SK-N-SH (cell line): ENCODE data around the gene SPOP. TPM values are rescaled to one million over a fixed set of nuclear protein-coding genes. Genes with fewer than 3 reads are reported as not detected.

Source experiments
- CTCF ChIA-PET: fragments of 300-600, 350-600 bp; formaldehyde crosslinking; extraction: SDS; loops from one replicate; lab custom pipeline; 2021; lab: Yijun Ruan, JAX
- POLR2A ChIA-PET: fragments of 350-600 bp; sonication (Branson Sonifier 250); formaldehyde crosslinking; extraction: SDS; loops from one replicate; lab custom pipeline; 2020; ENCODE audit warnings: antibody characterized with exemption, inconsistent platforms; lab: Yijun Ruan, JAX
- DNase-seq: peaks from one replicate; pipeline ENCODE4 v3.0.0; 2012
- H2AFZ ChIP-seq: fragments of 200-600 bp; sonication (generic); 2 replicates; pipeline ENCODE4 v1.8.1; 2016; ENCODE audit warnings: antibody characterized with exemption, mild to moderate bottlenecking, low read depth
- H3F3A ChIP-seq: fragments of 200-600 bp; sonication (generic); replicated peaks from 2 replicates; pipeline ENCODE3; 2016; ENCODE audit warnings: antibody characterized with exemption, mild to moderate bottlenecking; ENCODE audit not compliant: insufficient read depth
- H3K27ac ChIP-seq, 2 experiments: fragments of 200-500 bp in 1 of 2; fragments of 200-600 bp in 1 of 2; sonication (Bioruptor generic) in 1 of 2; sonication (generic), shearing (Covaris generic) in 1 of 2; 2 replicates each; pipeline versions ENCODE4 v1.5.1 to v1.6.1; 2014 to 2016; ENCODE audit warnings: low read depth in 2 of 2, inconsistent platforms in 1 of 2, low read length in 1 of 2, mild to moderate bottlenecking in 1 of 2, mixed read lengths in 1 of 2
- H3K27me3 ChIP-seq: fragments of 200-600 bp; sonication (generic), shearing (Covaris generic); 2 replicates; pipeline ENCODE4 v1.6.1; 2016; ENCODE audit warnings: mixed run types; ENCODE audit not compliant: insufficient read depth
- H3K36me3 ChIP-seq, 2 experiments: fragments of 200-500 bp in 1 of 2; fragments of 200-600 bp in 1 of 2; sonication (Bioruptor generic) in 1 of 2; sonication (generic) in 1 of 2; replicated peaks in 1 of 2; 2 replicates each; pipeline versions ENCODE3 to v1.5.1; 2014 to 2016; ENCODE audit warnings: low read length in 1 of 2, mild to moderate bottlenecking in 1 of 2; ENCODE audit not compliant: insufficient read depth in 2 of 2, control insufficient read depth in 1 of 2
- H3K4me1 ChIP-seq, 2 experiments: fragments of 200-500 bp in 1 of 2; fragments of 200-600 bp in 1 of 2; sonication (Bioruptor generic) in 1 of 2; sonication (generic), shearing (Covaris generic) in 1 of 2; 2 replicates each; pipeline versions ENCODE4 v1.5.1 to v1.6.1; 2014 to 2016; ENCODE audit warnings: low read depth in 1 of 2, low read length in 1 of 2, mixed run types in 1 of 2; ENCODE audit not compliant: insufficient read depth in 2 of 2, control insufficient read depth in 1 of 2
- H3K4me2 ChIP-seq: fragments of 200-600 bp; sonication (generic), shearing (Covaris generic); 2 replicates; pipeline ENCODE4 v1.6.1; 2017; ENCODE audit warnings: mixed run types
- H3K4me3 ChIP-seq, 2 experiments: fragments of 200-500 bp in 1 of 2; fragments of 200-600 bp in 1 of 2; sonication (Bioruptor generic) in 1 of 2; sonication (generic), shearing (Covaris generic) in 1 of 2; 2 replicates each; pipeline versions ENCODE4 v1.5.1 to v1.8.1; 2014 to 2016; ENCODE audit warnings: low read depth in 2 of 2, inconsistent platforms in 1 of 2, low read length in 1 of 2, mild to moderate bottlenecking in 1 of 2, mixed read lengths in 1 of 2, moderate library complexity in 1 of 2
- H3K79me2 ChIP-seq: fragments of 200-600 bp; sonication (generic); 2 replicates; pipeline ENCODE4 v1.8.1; 2017; ENCODE audit warnings: mild to moderate bottlenecking; ENCODE audit not compliant: insufficient read depth
- H3K9ac ChIP-seq: fragments of 200-600 bp; sonication (generic); 2 replicates; pipeline ENCODE4 v1.6.1; 2017; ENCODE audit warnings: mixed run types
- H3K9me2 ChIP-seq: fragments of 200-600 bp; sonication (generic); 2 replicates; pipeline ENCODE4 v1.6.1; 2017; ENCODE audit warnings: mixed run types
- H3K9me3 ChIP-seq: fragments of 200-600 bp; sonication (generic); 2 replicates; pipeline ENCODE4 v1.6.1; 2017; ENCODE audit warnings: mixed run types, mild to moderate bottlenecking, moderate library complexity
- H4K20me1 ChIP-seq: fragments of 200-600 bp; sonication (generic); 2 replicates; pipeline ENCODE4 v1.6.1; 2017; ENCODE audit warnings: mild to moderate bottlenecking, mixed run types; ENCODE audit not compliant: insufficient read depth
- CTCF ChIP-seq: fragments of 200-600 bp; sonication (generic); IDR thresholded peaks from 2 replicates; pipeline ENCODE4 v1.6.1; 2017; ENCODE audit warnings: antibody characterized with exemption, mild to moderate bottlenecking, moderate library complexity
- FOSL2 ChIP-seq: IDR thresholded peaks from 2 replicates; pipeline ENCODE4 v1.4.0; 2012; ENCODE audit warnings: low read depth, mild to moderate bottlenecking, moderate library complexity, borderline replicate concordance
- FOXJ3 ChIP-seq: sonication (generic); formaldehyde crosslinking; IDR thresholded peaks from 2 replicates; pipeline ENCODE4 v1.5.1; 2020; ENCODE audit warnings: mild to moderate bottlenecking, missing genetic modification reagents
- FOXM1 ChIP-seq: IDR thresholded peaks from 2 replicates; pipeline ENCODE4 v1.4.0; 2012; ENCODE audit warnings: low read depth, mild to moderate bottlenecking
- GATA2 ChIP-seq: sonication (generic); formaldehyde crosslinking; IDR thresholded peaks from 2 replicates; pipeline ENCODE4 v1.5.0; 2020; ENCODE audit warnings: mild to moderate bottlenecking, missing genetic modification reagents
- MXI1 ChIP-seq: IDR thresholded peaks from 2 replicates; pipeline ENCODE4 v1.6.1; 2012; ENCODE audit warnings: mild to moderate bottlenecking, low read depth, low read length, improper control_type of control experiment
- NRF1 ChIP-seq: IDR thresholded peaks from 2 replicates; pipeline ENCODE4 v1.6.1; 2012; ENCODE audit warnings: low read depth, mild to moderate bottlenecking, low read length
- RAD21 ChIP-seq: IDR thresholded peaks from 2 replicates; pipeline ENCODE4 v1.6.1; 2012; ENCODE audit warnings: mild to moderate bottlenecking, low read length
- RXRA ChIP-seq: IDR thresholded peaks from 2 replicates; pipeline ENCODE4 v1.4.0; 2012; ENCODE audit warnings: low read depth, mild to moderate bottlenecking, borderline replicate concordance
- USF2 ChIP-seq: fragments of 150-350 bp; IDR thresholded peaks from 2 replicates; pipeline ENCODE4 v1.6.1; 2017; ENCODE audit warnings: antibody characterized with exemption, low read length, low read depth, borderline replicate concordance
- YY1 ChIP-seq: IDR thresholded peaks from 2 replicates; pipeline ENCODE4 v1.4.0; 2012; ENCODE audit warnings: low read depth, mild to moderate bottlenecking
- WGBS: methylation state at CpG from one replicate; pipeline ENCODE4 v1.1.6; 2017; ENCODE audit warnings: low lambda C conversion rate; 5-methylcytosine and 5-hydroxymethylcytosine counted together
- polyA plus RNA-seq, 3 experiments: library from polyadenylated mRNA; depleted of rRNA; stranded (reverse); fragments of >200 nt; gene quantifications; 2 replicates each; pipeline ENCODE4 v1.2.3, GENCODE V29; 2012
- TF ChIP-seq, protein P1 (sequence below): IDR thresholded peaks from 2 replicates; pipeline ENCODE4 v1.6.1; 2012; ENCODE audit warnings: mild to moderate bottlenecking, low read depth, low read length, moderate library complexity
- TF ChIP-seq, protein P2 (sequence below): IDR thresholded peaks from 2 replicates; pipeline ENCODE4 v1.4.0; 2012; ENCODE audit warnings: low read depth, borderline replicate concordance
- TF ChIP-seq, protein P3 (sequence below): IDR thresholded peaks from 2 replicates; pipeline ENCODE4; 2012

The SPOP gene
- polyA plus RNA-seq, 1 of the 3 experiments (the other 2 are of a cell fraction), result 54.0 TPM

GRCh38 chr17:49578952-49579500 is 98.9 kb downstream of the SPOP start:
- WGBS, result 86% methylated on average over 16 of the region's 17 CpGs
- ChIA-PET CTCF (interaction anchor here (0.7 to 48.9 kb wide), 4 partner anchors 9 to 115 kb away, joined by 3 to 2107 read pairs (median 33); partner anchors contain the start of genes SLC35B1 and SPOP), POLR2A (no interaction called here)

More at GRCh38 chr17:49578952-49579500, 98.9 kb downstream of the SPOP start:
- no peaks in the 10 kb centered on the region for H4K20me1 ChIP-seq
- H3K9me2 ChIP-seq, result no peaks in the 10 kb centered on the region
- peaks cover 9 to 20% of the 10 kb centered on the region in 2 experiments; a peak in 2 of 4 replicates for H3K4me1 ChIP-seq
- TF ChIP-seq, protein P1, sequence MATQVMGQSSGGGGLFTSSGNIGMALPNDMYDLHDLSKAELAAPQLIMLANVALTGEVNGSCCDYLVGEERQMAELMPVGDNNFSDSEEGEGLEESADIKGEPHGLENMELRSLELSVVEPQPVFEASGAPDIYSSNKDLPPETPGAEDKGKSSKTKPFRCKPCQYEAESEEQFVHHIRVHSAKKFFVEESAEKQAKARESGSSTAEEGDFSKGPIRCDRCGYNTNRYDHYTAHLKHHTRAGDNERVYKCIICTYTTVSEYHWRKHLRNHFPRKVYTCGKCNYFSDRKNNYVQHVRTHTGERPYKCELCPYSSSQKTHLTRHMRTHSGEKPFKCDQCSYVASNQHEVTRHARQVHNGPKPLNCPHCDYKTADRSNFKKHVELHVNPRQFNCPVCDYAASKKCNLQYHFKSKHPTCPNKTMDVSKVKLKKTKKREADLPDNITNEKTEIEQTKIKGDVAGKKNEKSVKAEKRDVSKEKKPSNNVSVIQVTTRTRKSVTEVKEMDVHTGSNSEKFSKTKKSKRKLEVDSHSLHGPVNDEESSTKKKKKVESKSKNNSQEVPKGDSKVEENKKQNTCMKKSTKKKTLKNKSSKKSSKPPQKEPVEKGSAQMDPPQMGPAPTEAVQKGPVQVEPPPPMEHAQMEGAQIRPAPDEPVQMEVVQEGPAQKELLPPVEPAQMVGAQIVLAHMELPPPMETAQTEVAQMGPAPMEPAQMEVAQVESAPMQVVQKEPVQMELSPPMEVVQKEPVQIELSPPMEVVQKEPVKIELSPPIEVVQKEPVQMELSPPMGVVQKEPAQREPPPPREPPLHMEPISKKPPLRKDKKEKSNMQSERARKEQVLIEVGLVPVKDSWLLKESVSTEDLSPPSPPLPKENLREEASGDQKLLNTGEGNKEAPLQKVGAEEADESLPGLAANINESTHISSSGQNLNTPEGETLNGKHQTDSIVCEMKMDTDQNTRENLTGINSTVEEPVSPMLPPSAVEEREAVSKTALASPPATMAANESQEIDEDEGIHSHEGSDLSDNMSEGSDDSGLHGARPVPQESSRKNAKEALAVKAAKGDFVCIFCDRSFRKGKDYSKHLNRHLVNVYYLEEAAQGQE, result no peak
- TF ChIP-seq, protein P2, sequence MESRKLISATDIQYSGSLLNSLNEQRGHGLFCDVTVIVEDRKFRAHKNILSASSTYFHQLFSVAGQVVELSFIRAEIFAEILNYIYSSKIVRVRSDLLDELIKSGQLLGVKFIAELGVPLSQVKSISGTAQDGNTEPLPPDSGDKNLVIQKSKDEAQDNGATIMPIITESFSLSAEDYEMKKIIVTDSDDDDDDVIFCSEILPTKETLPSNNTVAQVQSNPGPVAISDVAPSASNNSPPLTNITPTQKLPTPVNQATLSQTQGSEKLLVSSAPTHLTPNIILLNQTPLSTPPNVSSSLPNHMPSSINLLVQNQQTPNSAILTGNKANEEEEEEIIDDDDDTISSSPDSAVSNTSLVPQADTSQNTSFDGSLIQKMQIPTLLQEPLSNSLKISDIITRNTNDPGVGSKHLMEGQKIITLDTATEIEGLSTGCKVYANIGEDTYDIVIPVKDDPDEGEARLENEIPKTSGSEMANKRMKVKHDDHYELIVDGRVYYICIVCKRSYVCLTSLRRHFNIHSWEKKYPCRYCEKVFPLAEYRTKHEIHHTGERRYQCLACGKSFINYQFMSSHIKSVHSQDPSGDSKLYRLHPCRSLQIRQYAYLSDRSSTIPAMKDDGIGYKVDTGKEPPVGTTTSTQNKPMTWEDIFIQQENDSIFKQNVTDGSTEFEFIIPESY, result no peak
- TF ChIP-seq USF2 (no peak), NRF1 (no peak), CTCF (no peak), FOXJ3 (CRISPR knock-in tag) (no peak), RAD21 (no peak), FOXM1 (no peak), GATA2 (CRISPR knock-in tag) (no peak), YY1 (no peak), MXI1 (no peak), RXRA (no peak), FOSL2 (no peak)
- TF ChIP-seq, protein P3, sequence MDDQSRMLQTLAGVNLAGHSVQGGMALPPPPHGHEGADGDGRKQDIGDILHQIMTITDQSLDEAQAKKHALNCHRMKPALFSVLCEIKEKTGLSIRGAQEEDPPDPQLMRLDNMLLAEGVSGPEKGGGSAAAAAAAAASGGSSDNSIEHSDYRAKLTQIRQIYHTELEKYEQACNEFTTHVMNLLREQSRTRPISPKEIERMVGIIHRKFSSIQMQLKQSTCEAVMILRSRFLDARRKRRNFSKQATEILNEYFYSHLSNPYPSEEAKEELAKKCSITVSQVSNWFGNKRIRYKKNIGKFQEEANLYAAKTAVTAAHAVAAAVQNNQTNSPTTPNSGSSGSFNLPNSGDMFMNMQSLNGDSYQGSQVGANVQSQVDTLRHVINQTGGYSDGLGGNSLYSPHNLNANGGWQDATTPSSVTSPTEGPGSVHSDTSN, result no peak
- H3K4me3 ChIP-seq, result no peak overlapping the region
- no peaks in the 10 kb centered on the region for H3K9me3 ChIP-seq
- no peaks in the 10 kb centered on the region for H3F3A ChIP-seq
- H3K4me2 ChIP-seq, result no peak overlapping the region
- H3K27me3 ChIP-seq, result no peaks in the 10 kb centered on the region
- no peaks in the 10 kb centered on the region for H3K79me2 ChIP-seq
- H2AFZ ChIP-seq, result no peak overlapping the region
- peak; percentile 36 for DNase-seq
- H3K27ac ChIP-seq, result no peak overlapping the region
- no peak overlapping the region for H3K9ac ChIP-seq
- H3K36me3 ChIP-seq, result no peaks in the 10 kb centered on the region
